ENCODE measurements around the gene EBF3.

Gene EBF3

DNA sequence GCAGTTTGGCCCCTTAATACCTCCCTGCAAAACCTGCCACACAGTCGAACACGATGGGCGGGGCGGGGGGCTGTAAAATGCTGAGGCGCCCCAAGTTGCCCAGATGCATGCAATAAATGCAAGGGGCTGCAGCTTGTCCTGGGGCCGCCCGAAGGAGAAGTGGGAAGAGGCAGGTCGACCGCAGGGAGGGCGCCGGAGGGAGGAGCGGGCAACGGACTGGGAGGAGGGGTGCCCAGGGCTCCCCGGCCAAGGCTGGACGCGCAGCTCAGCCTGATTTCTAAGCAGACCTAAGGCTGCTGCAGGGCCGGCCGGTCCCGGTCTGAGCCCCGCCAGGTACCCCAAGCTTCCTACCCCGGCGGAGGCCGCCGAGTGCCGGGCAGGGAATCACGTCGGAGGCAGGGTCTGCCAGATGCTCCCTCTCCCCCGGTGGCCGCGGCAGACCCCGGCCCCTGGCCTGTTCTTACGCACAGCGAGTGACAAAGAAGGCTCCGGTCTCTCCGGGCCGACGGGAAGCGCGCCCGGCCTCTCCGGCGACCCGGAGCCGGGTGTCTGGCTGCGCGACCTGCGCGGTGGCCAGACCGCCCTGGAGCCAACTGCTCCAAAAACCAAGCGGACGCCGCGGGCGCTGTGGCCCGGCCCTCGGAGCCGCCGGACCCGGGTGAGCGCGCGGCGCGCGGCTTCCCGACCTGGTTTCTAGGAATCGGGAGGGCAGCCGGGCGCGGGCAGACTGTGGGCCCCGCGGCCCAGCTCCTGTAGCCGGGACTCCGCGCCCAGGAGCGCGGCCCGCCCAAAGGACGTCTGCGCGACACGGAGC is 744 bp upstream of the EBF3 start:
- Histone ChIP-seq H3K27ac (ENCODE audit: poor library complexity, severe bottlenecking) (no peak overlapping the region), H3K9me3 (ENCODE audit: severe bottlenecking) (no peaks in the 10 kb centered on the region), H3K36me3 (ENCODE audit: low read depth) (no peaks in the 10 kb centered on the region), H3K27me3 (ENCODE audit: insufficient read depth, poor library complexity, severe bottlenecking) (peaks cover 94% of the 10 kb centered on the region), H3K4me1 (ENCODE audit: insufficient read depth, poor library complexity, severe bottlenecking) (no peaks in the 10 kb centered on the region), H3K4me3 (ENCODE audit: severe bottlenecking) (no peak overlapping the region)
- no peak for TF ChIP-seq CTCF (IDR thresholded peaks at IDR 0.05; ENCODE audit: poor library complexity, severe bottlenecking)
- DNase-seq (ENCODE audit: low spot score) = no peak
- no peak for ATAC-seq (ENCODE audit: low read depth)

GRCh38 chr10:129962872-129963640 is 1.0 kb downstream of the EBF3 start:
- no peak for TF ChIP-seq CTCF (IDR thresholded peaks at IDR 0.05; ENCODE audit: poor library complexity, severe bottlenecking)
- DNase-seq (ENCODE audit: low spot score) (no peak), ATAC-seq (ENCODE audit: low read depth) (no peak; the same call in 2 of the 3 replicates)
- Histone ChIP-seq H3K4me3 (ENCODE audit: severe bottlenecking) (peak overlapping the region; percentile 22), H3K4me1 (ENCODE audit: insufficient read depth, poor library complexity, severe bottlenecking) (no peaks in the 10 kb centered on the region), H3K36me3 (ENCODE audit: low read depth) (no peaks in the 10 kb centered on the region), H3K27me3 (ENCODE audit: insufficient read depth, poor library complexity, severe bottlenecking) (peaks cover 92% of the 10 kb centered on the region), H3K9me3 (ENCODE audit: severe bottlenecking) (no peaks in the 10 kb centered on the region), H3K27ac (ENCODE audit: poor library complexity, severe bottlenecking) (no peak overlapping the region)

- DNase-seq (ENCODE audit: low spot score) (no peak), ATAC-seq (ENCODE audit: low read depth) (no peak)
- no peaks in the 10 kb centered on the region for H3K4me1 ChIP-seq (ENCODE audit: insufficient read depth, poor library complexity, severe bottlenecking)
- H3K27me3 ChIP-seq (ENCODE audit: insufficient read depth, poor library complexity, severe bottlenecking) = peaks cover 92% of the 10 kb centered on the region
- no peak for TF ChIP-seq CTCF (IDR thresholded peaks at IDR 0.05; ENCODE audit: poor library complexity, severe bottlenecking)
- H3K36me3 ChIP-seq (ENCODE audit: low read depth) = no peaks in the 10 kb centered on the region
- no peak overlapping the region for H3K27ac ChIP-seq (ENCODE audit: poor library complexity, severe bottlenecking)
- H3K4me3 ChIP-seq (ENCODE audit: severe bottlenecking) = no peak overlapping the region
- no peaks in the 10 kb centered on the region for H3K9me3 ChIP-seq (ENCODE audit: severe bottlenecking)
Measured at GRCh38 chr10:129962031-129962871, 1.8 kb downstream of the EBF3 start.

GRCh38 chr10:129961157-129961701 is 2.8 kb downstream of the EBF3 start:
- no peak for ATAC-seq (ENCODE audit: low read depth)
- Histone ChIP-seq H3K27ac (ENCODE audit: poor library complexity, severe bottlenecking) (no peak overlapping the region), H3K4me1 (ENCODE audit: insufficient read depth, poor library complexity, severe bottlenecking) (no peaks in the 10 kb centered on the region), H3K4me3 (ENCODE audit: severe bottlenecking) (no peak overlapping the region), H3K9me3 (ENCODE audit: severe bottlenecking) (no peaks in the 10 kb centered on the region), H3K27me3 (ENCODE audit: insufficient read depth, poor library complexity, severe bottlenecking) (peaks cover 92% of the 10 kb centered on the region), H3K36me3 (ENCODE audit: low read depth) (no peaks in the 10 kb centered on the region)
- TF ChIP-seq CTCF (IDR thresholded peaks at IDR 0.05; ENCODE audit: poor library complexity, severe bottlenecking) = no peak
- DNase-seq (ENCODE audit: low spot score) = no peak

All from RWPE2 (cell line).